ENCODE measurements around the gene RNASEH2B.

DNA sequence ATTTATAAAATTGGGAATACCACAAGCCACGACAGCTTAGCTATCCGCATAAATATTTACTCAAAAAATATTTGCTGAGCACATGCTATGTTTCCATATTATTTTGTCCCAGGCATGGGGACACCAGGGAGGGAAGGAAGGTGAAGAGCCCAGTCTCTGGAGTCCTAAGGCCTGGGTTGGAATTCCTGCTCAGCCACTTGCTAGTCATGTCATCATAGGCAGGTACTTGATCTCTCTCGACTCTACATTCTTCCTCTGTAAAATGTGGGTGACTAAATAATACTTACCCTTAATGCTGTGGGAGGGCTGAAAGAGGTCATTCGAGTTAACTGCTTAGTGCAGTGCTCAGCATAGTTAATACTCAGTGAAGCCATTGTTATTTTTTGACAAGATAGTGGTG is 4.3 kb upstream of the RNASEH2B start:
- TF ChIP-seq, protein P1, sequence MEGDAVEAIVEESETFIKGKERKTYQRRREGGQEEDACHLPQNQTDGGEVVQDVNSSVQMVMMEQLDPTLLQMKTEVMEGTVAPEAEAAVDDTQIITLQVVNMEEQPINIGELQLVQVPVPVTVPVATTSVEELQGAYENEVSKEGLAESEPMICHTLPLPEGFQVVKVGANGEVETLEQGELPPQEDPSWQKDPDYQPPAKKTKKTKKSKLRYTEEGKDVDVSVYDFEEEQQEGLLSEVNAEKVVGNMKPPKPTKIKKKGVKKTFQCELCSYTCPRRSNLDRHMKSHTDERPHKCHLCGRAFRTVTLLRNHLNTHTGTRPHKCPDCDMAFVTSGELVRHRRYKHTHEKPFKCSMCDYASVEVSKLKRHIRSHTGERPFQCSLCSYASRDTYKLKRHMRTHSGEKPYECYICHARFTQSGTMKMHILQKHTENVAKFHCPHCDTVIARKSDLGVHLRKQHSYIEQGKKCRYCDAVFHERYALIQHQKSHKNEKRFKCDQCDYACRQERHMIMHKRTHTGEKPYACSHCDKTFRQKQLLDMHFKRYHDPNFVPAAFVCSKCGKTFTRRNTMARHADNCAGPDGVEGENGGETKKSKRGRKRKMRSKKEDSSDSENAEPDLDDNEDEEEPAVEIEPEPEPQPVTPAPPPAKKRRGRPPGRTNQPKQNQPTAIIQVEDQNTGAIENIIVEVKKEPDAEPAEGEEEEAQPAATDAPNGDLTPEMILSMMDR (IDR thresholded peaks at IDR 0.05), result no peak
- TF ChIP-seq POLR2A (IDR thresholded peaks at IDR 0.05; ENCODE audit: low read depth) (no peak), EP300 (IDR thresholded peaks at IDR 0.05) (no peak)

Data from esophagus muscularis mucosa (tissue), 4 donors.